H1 (cell line): ENCODE data around the gene ORC3. TPM values are rescaled to one million over a fixed set of nuclear protein-coding genes. Genes with fewer than 3 reads are reported as not detected.

Experiments
- CTCF ChIA-PET: fragments of 300-600 bp; sonication (Branson Sonifier 250); formaldehyde crosslinking; loops from one replicate; lab custom pipeline; 2021; ENCODE audit not compliant: partially characterized antibody; lab: Charles Lee
- POLR2A ChIA-PET: fragments of 300-600 bp; sonication (Branson Sonifier 250); formaldehyde crosslinking; loops from one replicate; lab custom pipeline; 2021; ENCODE audit warnings: inconsistent platforms; ENCODE audit not compliant: partially characterized antibody; lab: Charles Lee
- DNase-seq, 2 experiments: peaks; one replicate each; pipeline versions ENCODE4 v3.0.0 to v3.0.0-alpha.2; 2010 to 2022; ENCODE audit warnings: low spot score in 2 of 2, low read depth in 1 of 2, mixed read lengths in 1 of 2
- FAIRE-seq: peaks from 2 replicates; lab custom pipeline; 2011; peaks lifted over from hg19 to GRCh38; lab: Jason Lieb, UNC
- H2AFZ ChIP-seq: 2 replicates; pipeline ENCODE4 v1.8.1; 2012; ENCODE audit warnings: low read length, inconsistent platforms
- H2AK5ac ChIP-seq: 2 replicates; pipeline ENCODE4 v1.6.1; 2013; ENCODE audit warnings: low read depth, low read length
- H2BK120ac ChIP-seq: replicated peaks from 2 replicates; pipeline ENCODE3; 2013; ENCODE audit warnings: low read depth, low read length, inconsistent platforms
- H2BK12ac ChIP-seq: 2 replicates; pipeline ENCODE4 v1.6.1; 2013; ENCODE audit warnings: low read depth, low read length
- H2BK15ac ChIP-seq: 2 replicates; pipeline ENCODE4 v1.6.1; 2013; ENCODE audit warnings: low read length
- H2BK20ac ChIP-seq: 2 replicates; pipeline ENCODE4 v1.6.1; 2013; ENCODE audit warnings: low read length
- H2BK5ac ChIP-seq: 2 replicates; pipeline ENCODE4 v1.6.1; 2013; ENCODE audit warnings: low read depth, low read length
- H3K14ac ChIP-seq: 2 replicates; pipeline ENCODE4 v1.6.1; 2013; ENCODE audit warnings: inconsistent platforms; ENCODE audit not compliant: insufficient read length
- H3K18ac ChIP-seq: 2 replicates; pipeline ENCODE4 v1.6.1; 2013; ENCODE audit warnings: low read length; ENCODE audit errors: extremely low read depth
- H3K23ac ChIP-seq: 2 replicates; pipeline ENCODE4 v1.6.1; 2013; ENCODE audit warnings: inconsistent platforms; ENCODE audit not compliant: insufficient read length
- H3K23me2 ChIP-seq: 2 replicates; pipeline ENCODE4 v1.6.1; 2013; ENCODE audit warnings: low read depth, low read length
- H3K27ac ChIP-seq: 2 replicates; pipeline ENCODE4 v1.6.1; 2011; ENCODE audit warnings: low read depth, low read length, inconsistent platforms
- H3K27me3 ChIP-seq, 4 experiments: replicated peaks in 1 of 4; 1 replicate in 1 of 4; 2 replicates in 3 of 4; pipeline versions ENCODE4 v1.6.1 to v1.8.1; 2011 to 2013; ENCODE audit warnings: low read length in 3 of 4, mild to moderate bottlenecking in 3 of 4, inconsistent platforms in 2 of 4, mixed read lengths in 2 of 4, moderate library complexity in 1 of 4; ENCODE audit not compliant: control insufficient read depth in 3 of 4, insufficient read depth in 3 of 4; ENCODE audit errors: extremely low read depth in 1 of 4
- H3K36me3 ChIP-seq, 4 experiments: 2 replicates each; pipeline versions ENCODE4 v1.6.1 to v1.8.1; 2011 to 2013; ENCODE audit warnings: mild to moderate bottlenecking in 4 of 4, low read length in 3 of 4, moderate library complexity in 2 of 4, control low read depth in 1 of 4, inconsistent platforms in 1 of 4; ENCODE audit not compliant: insufficient read depth in 4 of 4, control insufficient read depth in 2 of 4
- H3K4ac ChIP-seq: replicated peaks from 2 replicates; pipeline ENCODE3; 2013; ENCODE audit warnings: low read length, low read depth, mixed read lengths, inconsistent platforms; ENCODE audit not compliant: insufficient read length
- H3K4me1 ChIP-seq, 4 experiments: replicated peaks in 1 of 4; 1 replicate in 1 of 4; 2 replicates in 3 of 4; pipeline versions ENCODE4 v1.6.1 to v1.8.1; 2011 to 2013; ENCODE audit warnings: low read length in 3 of 4, inconsistent platforms in 2 of 4, mixed read lengths in 1 of 4; ENCODE audit not compliant: insufficient read depth in 4 of 4, control insufficient read depth in 3 of 4
- H3K4me2 ChIP-seq, 2 experiments: 2 replicates each; pipeline versions ENCODE4 v1.6.1 to v1.8.1; 2011 to 2013; ENCODE audit warnings: low read depth in 2 of 2, low read length in 2 of 2, control low read depth in 1 of 2, inconsistent platforms in 1 of 2, mild to moderate bottlenecking in 1 of 2; ENCODE audit not compliant: insufficient read depth in 1 of 2
- H3K4me3 ChIP-seq, 4 experiments: fragments of 200-600, 300-600 bp in 1 of 4; sonication (generic), shearing (Covaris generic), sonication (Bioruptor Twin) in 1 of 4; 2 replicates each; pipeline versions ENCODE4 v1.5.1 to v1.8.1; 2011 to 2016; ENCODE audit warnings: low read length in 4 of 4, low read depth in 3 of 4, control low read depth in 2 of 4, inconsistent platforms in 2 of 4, mild to moderate bottlenecking in 2 of 4, mixed read lengths in 1 of 4, moderate library complexity in 1 of 4; ENCODE audit not compliant: insufficient read depth in 2 of 4; ENCODE audit errors: extremely low read depth in 1 of 4
- H3K56ac ChIP-seq: replicated peaks from 2 replicates; pipeline ENCODE3; 2013; ENCODE audit warnings: low read depth, mild to moderate bottlenecking, mixed read lengths, low read length, inconsistent platforms; ENCODE audit not compliant: insufficient read length
- H3K79me1 ChIP-seq: 2 replicates; pipeline ENCODE4 v1.6.1; 2013; ENCODE audit warnings: low read depth, low read length, control low read depth
- H3K79me2 ChIP-seq, 2 experiments: 2 replicates each; pipeline versions ENCODE4 v1.6.1 to v1.8.1; 2012 to 2013; ENCODE audit warnings: low read length in 2 of 2, mild to moderate bottlenecking in 2 of 2, inconsistent platforms in 1 of 2; ENCODE audit not compliant: insufficient read depth in 2 of 2, control insufficient read depth in 1 of 2
- H3K9ac ChIP-seq, 4 experiments: replicated peaks in 1 of 4; 1 replicate in 1 of 4; 2 replicates in 3 of 4; pipeline versions ENCODE4 v1.6.1 to v1.8.1; 2011 to 2013; ENCODE audit warnings: low read depth in 3 of 4, low read length in 3 of 4, control low read depth in 2 of 4, mild to moderate bottlenecking in 2 of 4, moderate library complexity in 2 of 4, inconsistent platforms in 1 of 4; ENCODE audit errors: extremely low read depth in 1 of 4
- H3K9me3 ChIP-seq, 2 experiments: 2 replicates each; pipeline versions ENCODE4 v1.6.1 to v1.8.1; 2012 to 2013; ENCODE audit warnings: mild to moderate bottlenecking in 2 of 2, moderate library complexity in 2 of 2, control low read depth in 1 of 2, inconsistent platforms in 1 of 2, low read depth in 1 of 2, low read length in 1 of 2, mixed read lengths in 1 of 2; ENCODE audit not compliant: insufficient read depth in 2 of 2
- H4K20me1 ChIP-seq, 2 experiments: replicated peaks in 1 of 2; 2 replicates each; pipeline versions ENCODE3 to v1.8.1; 2011 to 2013; ENCODE audit warnings: inconsistent platforms in 2 of 2, low read length in 2 of 2, mild to moderate bottlenecking in 1 of 2; ENCODE audit not compliant: insufficient read depth in 2 of 2, control insufficient read depth in 1 of 2
- H4K5ac ChIP-seq: 2 replicates; pipeline ENCODE4 v1.6.1; 2013; ENCODE audit warnings: low read length, low read depth, mixed read lengths, inconsistent platforms; ENCODE audit not compliant: insufficient read length
- H4K8ac ChIP-seq: 2 replicates; pipeline ENCODE4 v1.8.0; 2013; ENCODE audit warnings: mild to moderate bottlenecking, moderate library complexity, low read length, inconsistent platforms; ENCODE audit not compliant: insufficient read depth; ENCODE audit errors: extremely low read depth
- H4K91ac ChIP-seq: replicated peaks from 2 replicates; pipeline ENCODE3; 2013; ENCODE audit warnings: low read length, mixed read lengths, inconsistent platforms; ENCODE audit not compliant: insufficient read length
- CHD1 ChIP-seq: IDR thresholded peaks from 2 replicates; pipeline ENCODE4 v1.6.1; 2012; ENCODE audit warnings: low read depth, low read length, improper control_type of control experiment
- SP2 ChIP-seq: IDR thresholded peaks from 2 replicates; pipeline ENCODE4 v1.6.1; 2012; ENCODE audit warnings: mild to moderate bottlenecking, low read length, inconsistent platforms
- SRF ChIP-seq: IDR thresholded peaks from 2 replicates; pipeline ENCODE4 v1.6.1; 2011; ENCODE audit warnings: mild to moderate bottlenecking, low read depth, low read length, moderate library complexity
- WGBS, 2 experiments: shearing (Covaris generic) in 1 of 2; methylation state at CpG; one replicate each; pipeline versions ENCODE4 v1.1.6 to v1.1.7; 2013 to 2015; ENCODE audit warnings: low lambda C conversion rate in 2 of 2, mixed read lengths in 2 of 2, inconsistent platforms in 1 of 2, low coverage in 1 of 2, missing lambda C conversion rate in 1 of 2; ENCODE audit not compliant: insufficient replicate concordance in 2 of 2, insufficient coverage in 1 of 2, insufficient read length in 1 of 2; ENCODE audit errors: extremely low coverage in 1 of 2, missing lambda C conversion rate in 1 of 2; 5-methylcytosine and 5-hydroxymethylcytosine counted together
- polyA plus RNA-seq, 7 experiments: library from polyadenylated mRNA; depleted of rRNA in 3 of 7; stranded (reverse) in 5 of 7; unstranded in 2 of 7; fragments of >200 nt in 5 of 7; fragments of 200-250 nt in 2 of 7; gene quantifications; 1 replicate in 5 of 7; 2 replicates in 1 of 7; 4 replicates in 1 of 7; pipeline versions ENCODE4 v1.2.1 to v1.2.3, GENCODE V29; 2011 to 2013; ENCODE audit warnings: missing spikeins in 2 of 7, mixed read lengths in 2 of 7
- total RNA-seq: library from RNA; stranded (reverse); fragmentation: NEBNext Ultra II Directional; extraction: Animal tissue kit (Norgen Biotek cat#: 25700); gene quantifications from 2 replicates; pipeline ENCODE4 v1.2.1, GENCODE V29; 2021

ORC3 gene
- total and polyA plus RNA-seq, 2 of the 8 experiments (the other 6 are each of a cell fraction or from before 2014, with no cell fraction given), result 35.9 to 60.9 TPM

DNA sequence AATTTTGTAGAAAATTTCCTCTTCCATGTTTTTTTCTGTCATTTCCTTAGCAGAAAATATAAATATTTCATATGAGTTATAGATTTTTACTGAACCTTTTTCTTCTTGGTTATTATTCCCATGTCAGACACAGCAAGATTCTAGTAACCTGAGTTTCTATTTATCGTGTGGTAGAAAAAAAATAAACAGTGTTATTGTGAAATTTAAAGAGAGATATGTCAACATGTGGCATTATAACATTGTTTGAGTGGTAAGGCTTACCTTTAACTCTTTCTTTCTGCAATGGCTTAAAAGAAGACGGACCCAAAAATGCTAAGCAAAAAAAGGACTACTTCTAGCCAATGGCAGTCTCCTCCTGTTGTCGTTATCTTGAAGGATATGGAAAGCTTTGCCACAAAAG is 18.9 kb downstream of the ORC3 start:
- Histone ChIP-seq H3K56ac (no peak overlapping the region), H3K4ac (no peak overlapping the region), H3K9me3 (no peaks in the 10 kb centered on the region), H4K8ac (no peak overlapping the region), H3K4me1 (peaks cover 0 to 4% (median 0%) of the 10 kb centered on the region in 4 experiments; a peak in 2 of 7 replicates), H3K9ac (no peak overlapping the region), H3K23me2 (no peaks in the 10 kb centered on the region), H2BK12ac (no peak overlapping the region), H3K14ac (no peak overlapping the region), H3K27me3 (no peaks in the 10 kb centered on the region), H3K36me3 (peaks cover 0 to 64% (median 21%) of the 10 kb centered on the region in 4 experiments; a peak in 5 of 8 replicates), H2AFZ (no peak overlapping the region), H3K27ac (no peak overlapping the region), H2BK120ac (no peak overlapping the region), H2BK5ac (no peak overlapping the region), H3K4me2 (no peak overlapping the region), H2AK5ac (no peak overlapping the region), H4K91ac (no peak overlapping the region), H4K20me1 (peaks cover 0 to 2% of the 10 kb centered on the region in 2 experiments), H2BK15ac (no peak overlapping the region), H3K23ac (no peak overlapping the region), H2BK20ac (no peak overlapping the region), H3K4me3 (no peak overlapping the region), H3K18ac (no peak overlapping the region), H3K79me2 (no peaks in the 10 kb centered on the region), H4K5ac (no peak overlapping the region), H3K79me1 (no peaks in the 10 kb centered on the region)
- POLR2A ChIA-PET, result no interaction called here
- 90% methylated on average over 3 of the region's 3 CpGs; no CpG with 5 or more reads in 1 of the 2 experiments for WGBS, 2 experiments
- CTCF ChIA-PET, result no interaction called here
- DNase-seq (no peak), FAIRE-seq (no peak)
- TF ChIP-seq CHD1 (no peak), SRF (no peak), SP2 (no peak)
